A673 (cell line): ENCODE results near the gene EIF1AD. TPM values are rescaled to one million over a fixed set of nuclear protein-coding genes. Genes with fewer than 3 reads are reported as not detected.

ENCODE experiments used
- BruUV-seq: library from RNA; stranded (reverse); fragments of 400-500 nt; replicated peaks from 2 replicates; lab custom pipeline; 2021; lab: Mats Ljungman, UMichigan
- CTCF ChIA-PET: fragments of 300-600 bp; sonication (Branson Sonifier 250); formaldehyde crosslinking; loops from one replicate; lab custom pipeline; 2022; ENCODE audit warnings: antibody characterized with exemption; lab: Charles Lee
- POLR2A ChIA-PET: fragments of 300-600 bp; sonication (Branson Sonifier 250); formaldehyde crosslinking; loops from one replicate; lab custom pipeline; 2022; ENCODE audit warnings: antibody characterized with exemption; ENCODE audit not compliant: low non-redundant PET; lab: Charles Lee
- DNase-seq: peaks from one replicate; pipeline ENCODE4 v3.0.0-alpha.2; 2015; ENCODE audit warnings: low spot score
- H3K27ac ChIP-seq: fragments of 200-600 bp; sonication (generic); 2 replicates; pipeline ENCODE4 v1.5.1; 2016; ENCODE audit warnings: mixed run types, low read depth, mild to moderate bottlenecking, mixed read lengths, antibody characterized with exemption, low read length; ENCODE audit not compliant: poor library complexity, severe bottlenecking
- H3K27me3 ChIP-seq: fragments of 200-600 bp; sonication (generic); replicated peaks from 2 replicates; pipeline ENCODE4 v1.6.1; 2017; ENCODE audit warnings: mixed run types, low read depth, mild to moderate bottlenecking, mixed read lengths, antibody characterized with exemption, low read length; ENCODE audit not compliant: insufficient read depth, poor library complexity
- H3K36me3 ChIP-seq: fragments of 200-600 bp; sonication (generic); 2 replicates; pipeline ENCODE4 v1.6.1; 2016; ENCODE audit warnings: mixed run types, mild to moderate bottlenecking, mixed read lengths, antibody characterized with exemption, low read length; ENCODE audit not compliant: insufficient read depth, poor library complexity, severe bottlenecking
- H3K4me1 ChIP-seq: fragments of 200-600 bp; sonication (generic); 2 replicates; pipeline ENCODE4 v1.6.1; 2017; ENCODE audit warnings: mixed run types, mild to moderate bottlenecking, mixed read lengths, antibody characterized with exemption, low read length; ENCODE audit not compliant: insufficient read depth, poor library complexity, severe bottlenecking
- H3K4me3 ChIP-seq: fragments of 200-600 bp; sonication (generic); 2 replicates; pipeline ENCODE4 v1.5.1; 2016; ENCODE audit warnings: low read depth, mixed run types, mild to moderate bottlenecking, mixed read lengths, low read length; ENCODE audit not compliant: poor library complexity, severe bottlenecking
- H3K9me3 ChIP-seq: fragments of 200-600 bp; sonication (generic); 2 replicates; pipeline ENCODE4 v1.6.1; 2016; ENCODE audit warnings: mixed run types, low read depth, mild to moderate bottlenecking, mixed read lengths, antibody characterized with exemption, low read length; ENCODE audit not compliant: poor library complexity, severe bottlenecking
- EZH2 ChIP-seq: fragments of 200-600 bp; sonication (generic); IDR thresholded peaks from 2 replicates; pipeline ENCODE4 v1.6.1; 2017; ENCODE audit warnings: borderline replicate concordance, low read depth, mild to moderate bottlenecking, mixed read lengths, antibody characterized with exemption, low read length; ENCODE audit not compliant: poor library complexity, severe bottlenecking
- intact Hi-C: fragments of 100-400 bp; cut with micrococcal nuclease; formaldehyde crosslinking; loops from one replicate; pipeline ENCODE4 v1.10.0; 2022; ENCODE audit not compliant: unreplicated experiment
- total RNA-seq: library from RNA; stranded (reverse); gene quantifications from 2 replicates; pipeline ENCODE4 v1.2.3, GENCODE V29; 2021
- TF ChIP-seq, protein P1 (sequence below): fragments of 300-800, 200-600 bp; sonication (generic); conservative IDR thresholded peaks from 2 replicates; pipeline ENCODE4 v1.5.1; 2017; ENCODE audit warnings: low read depth, mild to moderate bottlenecking, antibody characterized with exemption, low read length, moderate library complexity, mixed read lengths

EIF1AD gene
- total RNA-seq, 1 experiment from 2014 or later = 86.2 TPM

DNA sequence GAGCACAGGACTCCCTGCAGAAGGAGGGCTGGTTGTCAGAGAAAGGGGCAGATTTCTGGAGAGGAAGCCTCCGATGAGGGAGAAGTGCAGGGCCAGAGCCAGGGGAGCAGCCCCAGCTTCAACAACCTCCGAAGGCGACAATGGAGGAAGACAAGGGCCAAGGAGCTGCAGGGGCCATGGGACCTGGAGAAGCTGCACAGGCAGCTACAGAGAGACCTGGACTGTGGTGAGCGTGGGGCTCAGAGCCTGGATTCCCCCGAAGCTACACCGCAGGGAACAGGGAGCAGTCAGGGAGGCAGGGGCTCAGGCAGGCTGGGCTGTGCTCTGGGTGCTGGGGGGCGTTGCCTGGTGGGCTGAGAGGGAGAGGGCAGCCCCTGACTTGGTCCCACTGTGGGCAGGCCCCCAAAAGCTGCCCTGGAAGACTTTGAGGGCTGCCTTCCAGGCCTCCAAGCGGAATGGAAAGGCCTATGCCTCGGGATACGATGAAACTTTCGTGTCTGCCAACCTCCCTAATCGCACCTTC lies 54.3 kb downstream of the EIF1AD start:
- intact Hi-C loops = no loop called here
- Histone ChIP-seq H3K4me1 (no peaks in the 10 kb centered on the region), H3K36me3 (no peaks in the 10 kb centered on the region), H3K27ac (no peak overlapping the region), H3K4me3 (no peak overlapping the region), H3K9me3 (no peaks in the 10 kb centered on the region), H3K27me3 (no peaks in the 10 kb centered on the region)
- ChIA-PET POLR2A (no interaction called here), CTCF (no interaction called here)
- BruUV-seq = no TSS peak
- DNase-seq = no peak
- TF ChIP-seq, protein P1, sequence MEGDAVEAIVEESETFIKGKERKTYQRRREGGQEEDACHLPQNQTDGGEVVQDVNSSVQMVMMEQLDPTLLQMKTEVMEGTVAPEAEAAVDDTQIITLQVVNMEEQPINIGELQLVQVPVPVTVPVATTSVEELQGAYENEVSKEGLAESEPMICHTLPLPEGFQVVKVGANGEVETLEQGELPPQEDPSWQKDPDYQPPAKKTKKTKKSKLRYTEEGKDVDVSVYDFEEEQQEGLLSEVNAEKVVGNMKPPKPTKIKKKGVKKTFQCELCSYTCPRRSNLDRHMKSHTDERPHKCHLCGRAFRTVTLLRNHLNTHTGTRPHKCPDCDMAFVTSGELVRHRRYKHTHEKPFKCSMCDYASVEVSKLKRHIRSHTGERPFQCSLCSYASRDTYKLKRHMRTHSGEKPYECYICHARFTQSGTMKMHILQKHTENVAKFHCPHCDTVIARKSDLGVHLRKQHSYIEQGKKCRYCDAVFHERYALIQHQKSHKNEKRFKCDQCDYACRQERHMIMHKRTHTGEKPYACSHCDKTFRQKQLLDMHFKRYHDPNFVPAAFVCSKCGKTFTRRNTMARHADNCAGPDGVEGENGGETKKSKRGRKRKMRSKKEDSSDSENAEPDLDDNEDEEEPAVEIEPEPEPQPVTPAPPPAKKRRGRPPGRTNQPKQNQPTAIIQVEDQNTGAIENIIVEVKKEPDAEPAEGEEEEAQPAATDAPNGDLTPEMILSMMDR = no peak
- TF ChIP-seq EZH2 = no peak

DNA sequence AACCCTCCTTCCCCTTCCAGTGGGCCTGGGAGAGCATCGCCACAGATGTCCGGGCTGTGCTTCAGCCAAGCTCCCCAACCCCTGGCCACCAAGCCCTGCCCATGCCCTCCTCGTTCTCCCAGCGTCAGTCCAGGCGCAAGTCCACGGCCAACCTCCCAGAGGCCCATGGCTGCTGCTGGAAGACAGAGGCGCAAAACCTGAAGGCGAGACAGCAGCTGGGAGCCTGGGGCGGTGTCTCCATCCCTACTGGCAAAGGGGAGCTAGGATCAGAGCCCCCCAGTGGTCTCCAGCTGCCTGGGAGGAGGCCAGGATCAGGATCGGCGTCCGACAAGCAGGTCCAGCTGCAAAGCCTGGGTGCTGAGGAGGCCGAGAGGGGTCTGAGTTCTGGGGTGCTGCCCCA lies 54.8 kb downstream of the EIF1AD start:
- no peaks in the 10 kb centered on the region for H3K27me3 ChIP-seq
- no peaks in the 10 kb centered on the region for H3K36me3 ChIP-seq
- H3K27ac ChIP-seq = no peak overlapping the region
- ChIA-PET CTCF (no interaction called here), POLR2A (no interaction called here)
- no peak overlapping the region for H3K4me3 ChIP-seq
- no peaks in the 10 kb centered on the region for H3K4me1 ChIP-seq
- no peak for DNase-seq
- no TSS peak for BruUV-seq
- no peaks in the 10 kb centered on the region for H3K9me3 ChIP-seq
- intact Hi-C loops = no loop called here
- TF ChIP-seq, protein P1 = no peak
- no peak for TF ChIP-seq EZH2

DNA sequence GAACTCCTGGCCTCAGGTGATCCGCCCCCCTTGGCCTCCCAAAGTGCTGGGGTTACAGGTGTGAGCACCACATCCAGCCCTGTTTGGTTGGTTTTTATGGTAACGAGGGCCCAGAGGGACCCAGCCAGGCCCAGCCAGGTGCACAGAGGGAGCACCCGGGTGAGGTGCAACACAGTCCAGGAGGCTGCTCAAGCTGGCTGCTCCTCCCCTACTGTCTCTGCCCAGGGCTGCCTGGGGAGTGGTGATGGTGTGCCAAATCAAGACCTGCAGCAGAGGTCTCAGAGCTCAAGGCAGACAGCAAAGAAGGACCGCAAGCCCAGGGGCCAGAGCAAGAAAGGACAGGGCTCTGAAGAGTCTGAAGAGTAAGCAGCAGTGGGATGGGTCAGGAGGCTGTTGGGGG lies 55.3 kb downstream of the EIF1AD start:
- no peaks in the 10 kb centered on the region for H3K36me3 ChIP-seq
- ChIA-PET CTCF (no interaction called here), POLR2A (no interaction called here)
- no peaks in the 10 kb centered on the region for H3K4me1 ChIP-seq
- intact Hi-C loops = no loop called here
- no peak for TF ChIP-seq EZH2
- H3K27ac ChIP-seq = no peak overlapping the region
- no peaks in the 10 kb centered on the region for H3K27me3 ChIP-seq
- no peaks in the 10 kb centered on the region for H3K9me3 ChIP-seq
- H3K4me3 ChIP-seq = no peak overlapping the region
- DNase-seq = no peak
- BruUV-seq = no TSS peak

Other genes with a start within 250 kb of the EIF1AD start
- 22.5 and 22.8 TPM in 2 replicates for gene AP5B1, start 221.2 kb downstream of the EIF1AD start, total RNA-seq
- not detected in 2 replicates for gene OVOL1, start 215.1 kb downstream of the EIF1AD start, total RNA-seq
- 2.0 and 2.1 TPM in 2 replicates for gene SNX32, start 168.2 kb downstream of the EIF1AD start, total RNA-seq
- gene CFL1, start 144.0 kb downstream of the EIF1AD start, total RNA-seq = 1,449 and 1,649 TPM in 2 replicates
- gene MUS81, start 141.7 kb downstream of the EIF1AD start, total RNA-seq = 64.6 and 77.4 TPM in 2 replicates
- 31.2 and 37.6 TPM in 2 replicates for gene EFEMP2, start 129.4 kb downstream of the EIF1AD start, total RNA-seq
- gene CTSW, start 122.3 kb downstream of the EIF1AD start, total RNA-seq = not detected in 2 replicates
- 98.5 and 116 TPM in 2 replicates for gene FIBP, start 113.7 kb downstream of the EIF1AD start, total RNA-seq
- 32.3 and 32.9 TPM in 2 replicates for gene CCDC85B, start 111.5 kb downstream of the EIF1AD start, total RNA-seq
- gene FOSL1, start 101.8 kb downstream of the EIF1AD start, total RNA-seq = 12.6 and 29.0 TPM in 2 replicates
- 22.4 and 27.6 TPM in 2 replicates for gene C11orf68, start 83.1 kb downstream of the EIF1AD start, total RNA-seq
- gene DRAP1, start 82.7 kb downstream of the EIF1AD start, total RNA-seq = 122 and 124 TPM in 2 replicates
- not detected in 2 replicates for gene TSGA10IP, start 56.7 kb downstream of the EIF1AD start, total RNA-seq
- gene SART1, start 40.4 kb downstream of the EIF1AD start, total RNA-seq = 95.8 and 96.3 TPM in 2 replicates
- 541 and 556 TPM in 2 replicates for gene BANF1, start 346 bp upstream of the EIF1AD start, total RNA-seq
- gene CST6, start 9.9 kb upstream of the EIF1AD start, total RNA-seq = 2.3 and 3.9 TPM in 2 replicates
- not detected in 2 replicates for gene CATSPER1, start 24.3 kb upstream of the EIF1AD start, total RNA-seq
- 1.8 and 2.0 TPM in 2 replicates for gene GAL3ST3, start 47.0 kb upstream of the EIF1AD start, total RNA-seq
- gene SF3B2, start 50.2 kb upstream of the EIF1AD start, total RNA-seq = 357 and 358 TPM in 2 replicates
- 75.7 and 79.1 TPM in 2 replicates for gene PACS1, start 68.1 kb upstream of the EIF1AD start, total RNA-seq